ENCODE data around the gene JPH2.

GRCh38 chr20:44138867-44139266 is 48.1 kb downstream of the JPH2 start:
- TF ChIP-seq CTCF (conservative IDR thresholded peaks at IDR 0.05; ENCODE audit: low read depth, low read length), result no peak
- TF ChIP-seq POLR2A (IDR thresholded peaks at IDR 0.05; ENCODE audit: low read depth, low read length), result no peak
- no peak for TF ChIP-seq FOS (IDR thresholded peaks at IDR 0.05; ENCODE audit: low read depth, low read length)
- TF ChIP-seq BHLHE40 (IDR thresholded peaks at IDR 0.05; ENCODE audit: low read depth, low read length), result no peak
- no peak for TF ChIP-seq CHD1 (IDR thresholded peaks at IDR 0.05; ENCODE audit: low read depth, low read length)
- TF ChIP-seq SMC3 (IDR thresholded peaks at IDR 0.05; ENCODE audit: low read depth, low read length), result no peak
- TF ChIP-seq RFX5 (IDR thresholded peaks at IDR 0.05; ENCODE audit: low read depth, low read length), result no peak
